ENCODE data around the gene OBSCN. TPM values are rescaled to one million over a fixed set of nuclear protein-coding genes. Genes with fewer than 3 reads are reported as not detected.
A peak's percentile ranks its signal among the peaks of the same experiment; 100 is the strongest.

The OBSCN gene
- total RNA-seq, 1 donor from 2014 or later = 10.2 TPM

DNA sequence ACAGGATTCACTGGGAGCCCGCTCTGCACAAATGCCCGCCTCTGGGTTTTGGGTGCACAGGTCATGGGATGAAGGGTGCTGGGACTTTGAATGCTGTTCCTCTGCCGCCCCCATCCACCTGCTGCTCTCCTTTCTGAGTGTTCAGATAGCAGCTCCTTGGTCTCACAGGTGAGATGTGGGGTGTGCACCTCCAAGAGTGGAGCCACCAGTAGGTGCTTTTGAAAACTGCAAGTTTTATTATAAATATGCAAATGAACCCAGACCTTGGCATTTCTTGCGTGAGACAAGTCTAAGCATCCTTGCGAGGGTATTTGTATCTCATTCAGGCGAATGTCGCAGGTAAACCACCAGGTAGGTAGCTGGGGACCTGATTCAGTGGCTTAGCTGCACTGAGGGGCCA, 30.2 kb downstream of the OBSCN start:
- Mint-ChIP-seq H3K36me3 (ENCODE audit: low read depth) (peaks cover 50% of the 10 kb centered on the region), H3K9me3 (ENCODE audit: low read depth) (peaks cover 54% of the 10 kb centered on the region)

DNA sequence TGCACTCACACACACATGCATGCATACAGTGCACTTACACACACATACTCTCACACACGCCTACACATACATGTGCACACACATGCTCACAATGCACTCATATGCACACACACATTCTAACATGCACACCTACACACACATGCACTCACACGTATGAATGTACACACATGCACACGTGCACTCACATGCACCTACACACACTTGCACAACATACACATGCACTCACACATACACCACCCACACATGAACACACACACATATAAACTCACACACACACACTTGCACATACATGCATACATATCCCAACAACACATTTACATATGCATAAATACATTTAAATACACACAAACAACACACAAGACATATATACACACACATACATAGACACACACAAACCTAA, 30.6 kb downstream of the OBSCN start:
- Mint-ChIP-seq H3K27me3 (ENCODE audit: low read depth) (no peaks in the 10 kb centered on the region), H3K4me1 (ENCODE audit: low read depth) (no peaks in the 10 kb centered on the region), H3K36me3 (ENCODE audit: low read depth) (peaks cover 51% of the 10 kb centered on the region), H3K27ac (ENCODE audit: unreplicated experiment) (no peak overlapping the region), H3K4me3 (ENCODE audit: unreplicated experiment) (no peak overlapping the region), H3K9me3 (ENCODE audit: low read depth) (peaks cover 54% of the 10 kb centered on the region)
- no peak for DNase-seq (ENCODE audit: low spot score)
- TF ChIP-seq, protein P1, sequence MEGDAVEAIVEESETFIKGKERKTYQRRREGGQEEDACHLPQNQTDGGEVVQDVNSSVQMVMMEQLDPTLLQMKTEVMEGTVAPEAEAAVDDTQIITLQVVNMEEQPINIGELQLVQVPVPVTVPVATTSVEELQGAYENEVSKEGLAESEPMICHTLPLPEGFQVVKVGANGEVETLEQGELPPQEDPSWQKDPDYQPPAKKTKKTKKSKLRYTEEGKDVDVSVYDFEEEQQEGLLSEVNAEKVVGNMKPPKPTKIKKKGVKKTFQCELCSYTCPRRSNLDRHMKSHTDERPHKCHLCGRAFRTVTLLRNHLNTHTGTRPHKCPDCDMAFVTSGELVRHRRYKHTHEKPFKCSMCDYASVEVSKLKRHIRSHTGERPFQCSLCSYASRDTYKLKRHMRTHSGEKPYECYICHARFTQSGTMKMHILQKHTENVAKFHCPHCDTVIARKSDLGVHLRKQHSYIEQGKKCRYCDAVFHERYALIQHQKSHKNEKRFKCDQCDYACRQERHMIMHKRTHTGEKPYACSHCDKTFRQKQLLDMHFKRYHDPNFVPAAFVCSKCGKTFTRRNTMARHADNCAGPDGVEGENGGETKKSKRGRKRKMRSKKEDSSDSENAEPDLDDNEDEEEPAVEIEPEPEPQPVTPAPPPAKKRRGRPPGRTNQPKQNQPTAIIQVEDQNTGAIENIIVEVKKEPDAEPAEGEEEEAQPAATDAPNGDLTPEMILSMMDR (IDR thresholded peaks at IDR 0.05) = no peak

More for the DNA sequence above, 30.2 kb downstream of the OBSCN start:
- Mint-ChIP-seq H3K4me1 (ENCODE audit: low read depth) (no peaks in the 10 kb centered on the region), H3K4me3 (ENCODE audit: unreplicated experiment) (no peak overlapping the region), H3K27ac (ENCODE audit: unreplicated experiment) (no peak overlapping the region), H3K27me3 (ENCODE audit: low read depth) (no peaks in the 10 kb centered on the region)
- DNase-seq (ENCODE audit: low spot score) = no peak
- TF ChIP-seq, protein P1 (IDR thresholded peaks at IDR 0.05) = peak; percentile 5

DNA sequence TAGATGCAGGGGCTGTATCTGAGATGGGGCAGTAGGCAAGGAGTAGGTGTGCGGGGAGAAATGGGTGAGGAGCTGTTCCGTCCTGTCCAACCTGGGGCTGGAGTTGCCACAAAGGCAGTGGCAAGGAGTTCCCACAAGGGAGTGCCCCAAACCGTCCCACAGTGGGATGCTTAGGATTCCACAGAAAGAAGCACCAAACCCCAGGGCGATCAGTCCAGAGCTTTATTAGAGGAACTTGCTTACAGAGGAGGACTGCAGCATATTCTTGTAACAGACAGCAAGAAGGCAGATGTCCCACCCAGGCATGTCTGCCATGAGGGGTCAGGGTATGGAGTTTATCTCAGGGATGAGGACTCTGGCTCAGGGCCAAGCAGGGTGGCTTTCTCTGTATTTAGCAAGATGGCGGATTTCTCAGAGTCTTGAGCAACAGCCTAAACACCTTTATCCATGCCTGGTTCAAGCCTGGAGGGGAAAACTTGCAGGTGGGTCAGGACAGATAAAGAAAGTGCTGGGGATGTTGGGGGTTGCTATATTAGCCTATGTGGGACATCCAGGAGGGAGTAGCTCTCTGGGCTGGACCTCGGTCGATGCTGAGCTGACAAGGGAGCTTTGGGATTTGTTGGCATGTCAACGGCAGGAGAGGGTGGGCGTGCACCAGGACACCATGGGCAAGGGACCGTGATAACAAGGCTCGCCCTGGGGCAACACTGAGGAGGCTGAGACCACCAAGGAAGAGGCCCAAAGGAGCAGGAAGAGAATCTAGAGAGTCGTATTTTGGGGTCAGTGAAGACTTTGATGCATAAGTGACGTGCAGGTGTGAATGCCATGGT, 32.8 kb downstream of the OBSCN start:
- TF ChIP-seq, protein P1 (IDR thresholded peaks at IDR 0.05) = no peak
- Mint-ChIP-seq H3K9me3 (ENCODE audit: low read depth) (peaks cover 64% of the 10 kb centered on the region), H3K36me3 (ENCODE audit: low read depth) (peaks cover 64% of the 10 kb centered on the region), H3K27ac (ENCODE audit: unreplicated experiment) (no peak overlapping the region), H3K4me1 (ENCODE audit: low read depth) (no peaks in the 10 kb centered on the region), H3K27me3 (ENCODE audit: low read depth) (no peaks in the 10 kb centered on the region), H3K4me3 (ENCODE audit: unreplicated experiment) (no peak overlapping the region)
- DNase-seq (ENCODE audit: low spot score) = no peak

DNA sequence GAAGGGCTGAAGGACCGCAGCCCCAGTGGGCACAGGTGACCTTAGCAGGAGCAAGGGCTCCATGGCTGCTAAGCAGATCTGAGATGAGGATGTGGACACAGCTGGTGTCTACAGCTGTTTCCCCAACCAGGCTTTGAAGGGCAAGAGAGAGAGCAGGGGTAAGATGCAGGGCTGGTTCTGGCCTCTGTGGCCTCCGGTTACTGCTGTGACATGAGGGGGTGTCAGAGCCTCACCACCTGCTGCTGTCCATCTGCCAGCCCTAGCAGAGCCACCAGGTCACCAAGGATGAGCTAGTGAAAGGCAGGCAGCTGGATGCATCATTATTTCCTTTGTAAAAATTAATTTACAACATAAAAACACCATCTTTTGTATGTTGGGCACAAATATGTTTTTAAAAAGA, 33.4 kb downstream of the OBSCN start:
- no peaks in the 10 kb centered on the region for H3K4me1 Mint-ChIP-seq (ENCODE audit: low read depth)
- peaks cover 67% of the 10 kb centered on the region for H3K36me3 Mint-ChIP-seq (ENCODE audit: low read depth)
- no peaks in the 10 kb centered on the region for H3K27me3 Mint-ChIP-seq (ENCODE audit: low read depth)
- DNase-seq (ENCODE audit: low spot score) = no peak
- peaks cover 65% of the 10 kb centered on the region for H3K9me3 Mint-ChIP-seq (ENCODE audit: low read depth)
- no peak overlapping the region for H3K27ac Mint-ChIP-seq (ENCODE audit: unreplicated experiment)
- TF ChIP-seq, protein P1 (IDR thresholded peaks at IDR 0.05) = no peak
- H3K4me3 Mint-ChIP-seq (ENCODE audit: unreplicated experiment) = no peak overlapping the region

DNA sequence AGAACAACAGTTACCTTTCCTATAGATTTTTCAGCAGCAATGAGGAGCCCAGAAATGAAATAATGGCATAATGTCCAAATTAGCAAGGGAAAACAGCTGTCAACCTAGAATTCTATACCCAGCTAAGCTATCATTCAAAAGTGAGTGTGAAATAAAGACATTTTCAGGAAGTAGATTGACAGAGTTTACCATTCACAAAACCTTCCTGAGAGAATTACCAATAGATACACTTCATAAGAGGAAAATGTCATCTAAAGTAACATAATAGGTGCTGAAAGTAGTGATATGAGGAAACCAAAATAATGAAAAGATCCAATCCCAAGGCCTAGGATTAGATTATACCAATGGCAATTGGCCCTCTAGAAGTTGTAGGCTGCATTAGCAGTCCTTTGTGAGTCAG, 34.6 kb downstream of the OBSCN start:
- Mint-ChIP-seq H3K27me3 (ENCODE audit: low read depth) (no peaks in the 10 kb centered on the region), H3K27ac (ENCODE audit: unreplicated experiment) (no peak overlapping the region), H3K9me3 (ENCODE audit: low read depth) (peaks cover 60% of the 10 kb centered on the region), H3K4me1 (ENCODE audit: low read depth) (no peaks in the 10 kb centered on the region), H3K4me3 (ENCODE audit: unreplicated experiment) (no peak overlapping the region), H3K36me3 (ENCODE audit: low read depth) (peaks cover 68% of the 10 kb centered on the region)
- TF ChIP-seq, protein P1 (IDR thresholded peaks at IDR 0.05) = no peak
- DNase-seq (ENCODE audit: low spot score) = no peak
